ENCODE results near the gene PSMG4. TPM values are rescaled to one million over a fixed set of nuclear protein-coding genes. Genes with fewer than 3 reads are reported as not detected.

PSMG4 gene
- total RNA-seq, 1 experiment from 2014 or later: 35.0 TPM

DNA sequence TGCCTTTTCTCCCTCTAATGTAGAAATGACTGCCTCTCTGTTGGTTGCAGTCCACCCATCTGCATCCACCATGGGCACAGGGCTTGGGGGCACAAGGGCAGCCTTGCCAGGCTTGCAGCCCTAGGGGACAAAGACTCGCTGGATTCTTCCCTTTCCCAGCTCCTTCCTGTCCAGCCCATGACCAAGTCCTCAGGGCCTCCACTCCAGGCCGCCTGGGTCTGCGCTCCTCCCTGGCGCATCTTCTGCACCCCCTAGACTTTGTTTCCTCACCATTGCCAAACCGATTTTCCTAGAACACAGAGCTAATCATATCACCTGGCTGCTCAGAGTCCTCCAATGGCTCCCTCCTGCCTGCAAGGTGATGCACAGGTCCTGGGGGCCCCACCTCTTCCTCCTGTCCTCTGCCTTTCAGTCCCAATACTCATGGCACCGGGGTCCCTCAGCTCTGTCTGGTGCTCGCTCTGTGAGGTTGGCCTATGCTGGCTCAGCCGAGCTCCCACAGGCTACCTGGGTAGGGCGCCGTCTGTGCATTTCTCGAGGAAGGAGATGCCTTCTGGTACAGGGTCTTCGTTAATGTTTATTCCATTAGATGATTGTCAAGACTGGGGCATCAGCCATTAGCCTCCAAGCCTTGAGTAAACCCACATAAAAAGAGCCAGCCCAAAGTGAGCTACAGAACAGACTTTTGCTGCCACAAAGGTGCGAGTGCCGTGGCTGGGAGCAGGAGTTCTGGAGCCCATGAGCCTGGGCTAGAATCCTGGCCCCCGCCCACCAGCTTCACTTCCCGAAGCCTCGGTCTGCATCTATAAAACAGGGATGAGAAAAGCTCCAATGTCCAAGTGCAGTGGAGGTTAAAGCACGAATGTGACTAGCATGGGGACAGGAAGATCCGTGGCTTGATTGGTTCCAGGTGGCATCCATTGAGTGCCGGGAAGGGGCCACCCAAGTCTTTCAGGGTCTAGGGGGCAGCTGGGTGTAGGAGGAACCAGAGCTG is 17.7 kb downstream of the PSMG4 start:
- Histone ChIP-seq H3K27me3 (ENCODE audit: insufficient read depth, low read length) (no peaks in the 10 kb centered on the region), H3K4me1 (ENCODE audit: control insufficient read depth in 1 of 2, insufficient read depth in 2 of 2, low read length in 2 of 2) (no peaks in the 10 kb centered on the region), H3K4me2 (ENCODE audit: low read length) (no peak overlapping the region), H3K36me3 (ENCODE audit: control insufficient read depth in 1 of 2, insufficient read depth in 2 of 2, low read length in 2 of 2) (peaks cover 2 to 4% of the 10 kb centered on the region in 2 experiments; a peak in 2 of 4 replicates), H3K9me2 (ENCODE audit: insufficient read depth) (no peaks in the 10 kb centered on the region), H4K20me1 (ENCODE audit: insufficient read depth) (no peaks in the 10 kb centered on the region), H3K9ac (ENCODE audit: low read length) (no peak overlapping the region), H3K79me2 (ENCODE audit: insufficient read depth, low read length) (no peaks in the 10 kb centered on the region), H3K9me3 (ENCODE audit: control insufficient read depth in 1 of 2, insufficient read depth in 1 of 2, low read depth in 1 of 2, low read length in 2 of 2) (no peaks in the 10 kb centered on the region), H3K27ac (ENCODE audit: low read depth, low read length) (no peak overlapping the region), H2AFZ (ENCODE audit: low read depth, low read length, poor library complexity, severe bottlenecking) (no peak overlapping the region), H3K4me3 (replicated peaks in 1 of 2; ENCODE audit: low read depth in 1 of 2, low read length in 2 of 2) (no peak overlapping the region)
- BruUV-seq (replicated peaks): no TSS peak
- POLR2A ChIA-PET: no interaction called here
- ATAC-seq (no peak), DNase-seq (ENCODE audit: low read depth, low spot score) (no peak)
- intact Hi-C loops (cut with micrococcal nuclease): loop anchor here (10.0 kb wide), 1 partner anchor 698 kb away; no protein-coding TSS in a partner anchor
- RAD21 ChIA-PET (ENCODE audit: low non-redundant PET in 1 of 2, low total read pairs in 2 of 2, uncharacterized antibody in 2 of 2, unreplicated experiment in 2 of 2): no interaction called here
- TF ChIP-seq EGR1 (IDR thresholded peaks at IDR 0.05; ENCODE audit: low read depth): no peak
- TF ChIP-seq SRF (IDR thresholded peaks at IDR 0.05; ENCODE audit: low read depth): no peak
- no peak for TF ChIP-seq CTCF (IDR thresholded peaks at IDR 0.05 in 2 of 3, conservative IDR thresholded peaks at IDR 0.05 in 1 of 3; ENCODE audit: borderline replicate concordance in 1 of 3, insufficient read depth in 1 of 3, low read depth in 2 of 3, low read length in 2 of 3)
- TF ChIP-seq POLR2A (IDR thresholded peaks at IDR 0.05; ENCODE audit: borderline replicate concordance, extremely low read depth, insufficient read depth, insufficient read length): no peak
- no peak for TF ChIP-seq MAX (IDR thresholded peaks at IDR 0.05)
- TF ChIP-seq CBX3 (IDR thresholded peaks at IDR 0.05; ENCODE audit: low read depth): no peak
- TF ChIP-seq SP1 (IDR thresholded peaks at IDR 0.05; ENCODE audit: low read depth): no peak
- no peak for TF ChIP-seq TCF7L2 (IDR thresholded peaks at IDR 0.05; ENCODE audit: borderline replicate concordance, extremely low read depth, insufficient read depth, insufficient read length)
- TF ChIP-seq CEBPB (IDR thresholded peaks at IDR 0.05; ENCODE audit: low read depth): no peak
- TF ChIP-seq REST (IDR thresholded peaks at IDR 0.05; ENCODE audit: low read depth): no peak
- no peak for TF ChIP-seq ZBTB33 (IDR thresholded peaks at IDR 0.05; ENCODE audit: extremely low read depth, insufficient replicate concordance, low read length)
- no peak for TF ChIP-seq RAD21 (IDR thresholded peaks at IDR 0.05; ENCODE audit: low read depth)
- TF ChIP-seq EZH2phosphoT487 (IDR thresholded peaks at IDR 0.05; ENCODE audit: borderline replicate concordance): no peak
- TF ChIP-seq ZNF274 (IDR thresholded peaks at IDR 0.05; ENCODE audit: low read depth, low read length): no peak
- TF ChIP-seq EZH2 (IDR thresholded peaks at IDR 0.05): no peak
- CTCF ChIA-PET: no interaction called here
